Cardiac septum (tissue), 1 donor: Measurements from ENCODE around the gene CACNA2D1. TPM values are rescaled to one million over a fixed set of nuclear protein-coding genes. Genes with fewer than 3 reads are reported as not detected.
"Not testable (repeated sequence)": the region's sequence is repeated elsewhere in the genome, so short reads cannot be mapped to it uniquely, and the experiment has no call there.

ENCODE experiments used
- DNase-seq: peaks from one replicate; pipeline ENCODE4 v3.0.0-alpha.2; 2020; ENCODE audit warnings: low spot score
- intact Hi-C: fragments of 100-400 bp; cut with DNase I; formaldehyde crosslinking; loops from one replicate; pipeline ENCODE4 v1.14.0; 2022
- total RNA-seq: library from RNA; stranded (reverse); fragmentation: NEBNext Ultra II Directional; extraction: Animal tissue kit (Norgen Biotek cat#: 25700); gene quantifications from one replicate; pipeline ENCODE4 v1.2.1, GENCODE V29; 2021
- donor health status: DM: no; HTN: no; CAD: no.

The CACNA2D1 gene
- total RNA-seq, 1 donor from 2014 or later, result 87.3 TPM

DNA sequence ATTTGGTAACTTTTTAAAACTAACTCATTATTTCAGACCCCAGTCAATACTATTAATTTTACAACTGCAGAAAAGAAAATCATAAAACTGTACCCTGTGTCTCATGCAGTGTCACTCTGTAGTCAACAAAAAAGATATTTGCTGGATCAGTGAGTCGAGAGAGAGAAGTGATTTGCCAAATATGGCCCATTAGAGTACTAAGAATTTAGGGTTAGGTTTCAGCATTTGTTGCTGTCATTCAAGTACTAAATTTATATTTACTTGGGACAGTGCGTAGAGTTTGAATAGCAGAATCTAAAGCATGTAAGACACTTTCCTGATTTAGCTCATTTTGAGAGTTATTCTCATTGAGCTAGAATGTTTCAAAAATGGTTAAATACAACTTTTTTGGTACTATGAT is 38.9 kb downstream of the CACNA2D1 start:
- intact Hi-C loops, result no loop called here
- no peak for DNase-seq

DNA sequence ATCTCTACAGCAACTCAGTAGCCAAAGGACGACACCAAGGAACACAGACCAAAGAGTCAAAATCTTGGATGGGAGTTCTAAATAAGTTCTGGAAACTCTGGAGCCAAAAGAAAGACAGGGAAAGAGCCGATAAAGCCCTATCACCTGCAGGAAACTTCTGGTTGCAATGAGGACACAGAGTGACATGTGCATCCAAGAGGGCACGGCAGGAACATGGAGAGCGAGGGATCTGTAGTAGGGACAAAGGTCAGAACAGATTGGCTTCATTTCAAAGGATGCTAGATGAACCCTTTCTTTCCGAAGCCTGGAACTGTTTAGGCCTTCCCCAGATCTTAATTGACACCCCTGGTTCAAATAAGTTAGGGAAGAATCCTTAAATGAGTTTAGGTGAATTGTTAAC is 39.5 kb downstream of the CACNA2D1 start:
- intact Hi-C loops, result no loop called here
- no peak for DNase-seq

- intact Hi-C loops, result no loop called here
- DNase-seq, result no peak
These were observed 45.6 kb downstream of the CACNA2D1 start for GRCh38 chr7:82397879-82398524.

- intact Hi-C loops, result no loop called here
- no peak for DNase-seq
These were observed 47.2 kb downstream of the CACNA2D1 start for GRCh38 chr7:82396343-82396742.

DNA sequence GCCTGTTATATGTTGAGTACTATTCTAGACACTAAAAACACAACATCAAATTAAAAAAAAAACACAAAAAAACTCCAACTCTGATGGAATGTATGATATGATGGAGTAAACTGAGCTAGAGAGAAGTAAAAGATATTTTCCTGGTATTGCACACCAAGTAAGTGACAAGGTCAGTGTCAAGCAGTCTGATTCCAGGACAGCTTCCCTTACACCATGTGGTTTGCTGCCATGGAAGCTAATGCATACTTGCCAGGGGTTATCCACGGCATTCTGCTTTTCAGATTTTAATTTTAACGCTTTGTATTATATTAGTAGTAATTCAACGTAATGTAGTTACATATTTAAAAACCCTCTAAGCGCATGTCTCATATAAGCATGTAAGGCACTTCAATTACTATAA is 48.4 kb downstream of the CACNA2D1 start:
- intact Hi-C loops, result no loop called here
- DNase-seq, result no peak

GRCh38 chr7:82393840-82394220 is 49.7 kb downstream of the CACNA2D1 start:
- no peak for DNase-seq

DNA sequence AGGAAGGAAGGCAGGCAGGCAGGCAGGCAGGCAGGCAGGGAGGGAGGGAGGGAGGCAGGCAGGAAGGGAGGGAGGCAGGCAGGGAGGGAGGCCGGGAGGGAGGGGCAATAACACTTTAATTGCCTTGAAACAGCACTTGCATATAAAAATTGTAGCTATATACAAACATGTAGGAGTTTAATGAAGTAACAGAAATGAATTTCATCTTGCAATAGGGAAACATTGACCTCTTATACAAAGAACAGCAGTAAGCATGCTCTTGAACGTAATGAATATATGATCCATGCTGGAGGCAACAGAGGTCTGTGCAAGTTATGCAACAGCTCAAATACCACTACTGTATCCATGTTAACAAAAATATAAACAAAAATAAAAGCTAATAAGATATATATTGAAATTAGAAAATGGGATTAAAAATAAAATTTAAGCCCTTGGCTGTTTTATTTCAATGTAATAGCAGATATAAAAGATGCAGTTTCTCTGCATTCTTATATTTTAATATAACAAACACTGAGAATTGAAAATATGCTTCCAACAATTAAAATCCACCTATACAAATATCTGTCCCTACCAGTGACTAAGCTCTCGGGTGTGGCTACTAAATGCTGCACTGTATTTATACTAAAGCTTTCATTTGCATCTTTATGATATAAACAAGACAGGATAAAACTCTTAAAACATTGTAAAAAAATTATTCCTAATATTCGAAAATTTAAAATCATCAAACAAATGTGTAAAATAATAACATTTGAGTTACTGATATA is 50.3 kb downstream of the CACNA2D1 start:
- DNase-seq, result no peak
- intact Hi-C loops, result no loop called here

More at GRCh38 chr7:82393840-82394220, 49.7 kb downstream of the CACNA2D1 start:
- intact Hi-C loops, result no loop called here

DNA sequence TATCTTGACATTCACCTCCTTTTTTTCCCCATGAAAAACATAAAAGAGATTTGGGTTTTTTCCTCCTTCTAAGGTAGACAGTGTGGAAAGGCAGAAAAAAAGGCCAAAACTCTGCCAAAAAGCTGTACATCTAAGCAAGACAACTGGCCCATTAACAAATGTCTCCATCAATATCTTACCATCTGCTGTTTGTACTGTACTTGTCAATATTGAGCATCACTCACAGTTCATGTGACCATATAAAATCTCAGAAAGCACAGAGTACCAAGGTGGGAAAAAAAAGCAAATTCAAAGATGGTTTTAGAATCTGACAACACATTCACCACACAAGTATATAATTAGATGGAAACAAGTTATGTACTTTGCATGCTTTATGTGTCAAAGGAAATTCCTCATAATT is 52.6 kb downstream of the CACNA2D1 start:
- DNase-seq, result no peak

DNA sequence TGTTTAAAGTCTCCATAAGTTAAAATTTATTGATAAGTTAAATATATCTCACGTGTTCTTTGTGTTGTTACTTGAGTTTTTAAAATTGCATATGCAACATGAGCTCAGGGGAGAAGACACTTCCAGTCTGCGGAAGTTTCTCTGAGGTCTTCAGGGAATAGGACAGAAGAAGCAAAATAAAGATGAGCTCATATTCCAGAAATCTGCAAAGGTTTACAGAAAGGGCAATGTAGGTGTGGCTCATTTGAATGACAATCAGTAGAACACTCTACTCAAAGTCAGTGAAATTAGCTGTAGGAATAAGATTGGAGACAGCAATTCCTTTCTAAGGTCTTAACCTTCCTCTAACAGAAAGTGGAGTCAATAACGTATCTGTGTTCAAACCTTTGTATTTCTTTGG is 53.7 kb downstream of the CACNA2D1 start:
- intact Hi-C loops, result no loop called here
- DNase-seq, result no peak

More for the DNA sequence above, 52.6 kb downstream of the CACNA2D1 start:
- intact Hi-C loops, result no loop called here

DNA sequence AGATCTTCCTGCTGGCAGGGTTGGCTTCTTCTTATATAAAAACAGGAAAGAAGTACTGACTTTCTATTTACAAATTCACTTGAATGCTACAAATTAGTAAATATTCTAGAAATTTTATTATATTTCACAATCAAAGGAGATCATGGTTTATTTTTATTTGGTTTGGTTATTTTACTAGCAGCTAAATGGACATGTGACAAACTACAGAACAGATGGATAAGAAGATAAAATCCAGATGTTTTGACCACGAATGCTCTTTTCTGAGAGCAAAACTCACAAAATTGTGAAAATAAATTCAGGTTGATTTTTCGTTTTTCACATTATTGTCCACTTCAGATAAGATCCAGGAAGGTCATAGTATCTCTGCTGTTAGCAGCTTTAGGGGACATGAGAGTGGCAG is 55.4 kb downstream of the CACNA2D1 start:
- no peak for DNase-seq
- intact Hi-C loops, result no loop called here

DNA sequence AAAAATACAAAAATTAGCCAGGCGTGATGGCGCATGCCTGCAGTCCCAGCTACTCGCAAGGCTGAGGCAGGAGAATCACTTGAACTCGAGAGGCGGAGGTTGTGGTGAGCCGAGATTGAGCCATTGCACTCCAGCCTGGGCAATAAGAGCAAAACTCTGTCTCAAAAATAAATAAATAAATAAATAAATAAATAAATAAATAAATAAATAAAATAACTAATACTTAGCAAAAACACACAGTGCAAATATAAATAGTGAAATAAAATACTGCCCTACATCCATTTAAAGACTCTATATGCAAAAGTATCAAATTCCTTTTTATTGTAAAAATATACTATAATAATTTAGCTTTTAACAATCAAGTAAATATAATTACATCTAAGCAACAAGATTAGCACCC is 57.0 kb downstream of the CACNA2D1 start:
- intact Hi-C loops, DNase-seq: not testable (repeated sequence)

GRCh38 chr7:82384779-82385178 is 58.8 kb downstream of the CACNA2D1 start:
- intact Hi-C loops, result no loop called here
- DNase-seq, result no peak

GRCh38 chr7:82384051-82384464 is 59.5 kb downstream of the CACNA2D1 start:
- DNase-seq, result no peak
- intact Hi-C loops, result no loop called here

- DNase-seq, result no peak
- intact Hi-C loops, result no loop called here
These were observed 61.3 kb downstream of the CACNA2D1 start for GRCh38 chr7:82382276-82382675.

DNA sequence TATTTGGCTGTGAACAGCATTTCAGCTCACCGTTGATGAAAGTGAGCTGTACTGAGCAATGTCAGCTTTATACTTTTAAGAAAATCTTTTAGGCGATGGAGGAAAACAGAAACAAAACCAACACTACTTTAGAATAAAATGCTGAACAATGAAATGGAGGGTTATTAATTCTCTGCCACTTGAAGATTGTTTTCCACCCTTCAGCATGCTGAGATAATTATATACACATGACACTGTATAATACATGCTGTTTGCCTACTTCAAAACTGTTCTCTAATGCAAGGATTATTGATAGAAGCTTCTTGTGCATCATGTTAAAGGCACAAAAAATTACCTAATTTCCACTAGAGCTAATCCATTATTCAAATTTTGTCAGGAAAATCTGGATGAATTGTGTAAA is 66.8 kb downstream of the CACNA2D1 start:
- no peak for DNase-seq
- intact Hi-C loops, result no loop called here

DNA sequence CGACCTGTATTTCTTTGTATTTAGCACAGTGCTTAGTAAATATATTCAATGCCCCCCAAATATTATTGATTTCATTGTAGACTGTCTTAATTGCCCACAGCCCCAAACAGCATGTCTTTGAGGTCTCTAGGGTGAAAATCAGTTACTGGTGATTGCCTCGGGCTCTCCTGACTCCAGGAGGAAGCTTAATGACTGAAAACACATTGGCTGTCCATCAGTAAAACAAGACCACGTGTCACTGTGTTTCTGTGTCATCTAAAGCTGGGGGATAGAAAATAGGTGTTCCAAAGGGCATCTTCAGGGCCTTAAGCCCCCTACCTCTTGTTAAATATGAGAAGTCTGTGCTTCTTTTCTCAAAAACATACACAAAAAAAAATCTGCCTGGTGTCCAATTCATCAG is 67.9 kb downstream of the CACNA2D1 start:
- intact Hi-C loops, result no loop called here
- no peak for DNase-seq

- no peak for DNase-seq
- intact Hi-C loops, result no loop called here
These were observed 68.4 kb downstream of the CACNA2D1 start for GRCh38 chr7:82375129-82375528.

GRCh38 chr7:82373926-82374635 is 69.5 kb downstream of the CACNA2D1 start:
- no peak for DNase-seq
- intact Hi-C loops, result no loop called here

DNA sequence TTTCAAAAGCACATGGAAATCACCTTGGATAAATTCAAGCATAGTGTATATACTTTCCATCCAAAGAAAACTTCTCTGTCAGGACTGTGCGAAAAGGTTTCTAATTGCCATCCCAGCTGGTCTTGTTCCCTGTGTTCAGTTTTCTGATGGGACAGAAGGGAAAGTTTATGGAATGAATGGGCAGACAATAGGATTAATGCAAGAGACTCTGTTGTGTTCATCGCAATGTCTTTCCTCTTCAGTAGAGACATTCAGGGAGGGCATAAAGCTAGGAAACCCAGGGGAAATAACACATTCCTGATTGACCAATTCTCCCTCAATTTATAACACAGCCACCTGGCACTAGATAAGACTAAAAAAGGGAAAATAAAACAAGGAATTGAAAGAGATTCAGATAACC is 78.9 kb downstream of the CACNA2D1 start:
- DNase-seq, result no peak
- intact Hi-C loops, result no loop called here

DNA sequence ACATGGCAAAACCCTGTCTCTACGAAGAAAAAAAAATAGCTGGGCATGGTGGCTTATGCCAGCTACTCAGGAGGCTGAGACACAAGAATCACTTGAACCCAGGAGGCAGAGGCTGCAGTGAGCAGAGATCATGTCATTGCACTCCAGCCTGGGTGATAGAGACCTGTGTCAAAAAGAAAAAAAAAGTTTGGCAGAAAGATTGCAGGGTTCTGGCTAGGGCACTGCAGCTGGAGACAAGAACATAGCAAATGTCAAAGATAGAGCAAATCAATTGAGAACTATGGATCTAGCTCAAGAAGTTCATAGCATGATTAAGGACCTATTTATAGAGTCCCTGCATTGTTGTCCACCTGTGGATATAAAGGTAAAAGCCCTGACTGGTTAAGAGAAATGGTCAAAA is 79.5 kb downstream of the CACNA2D1 start:
- intact Hi-C loops, result no loop called here
- DNase-seq, result no peak
